Prostate gland (tissue), 2 donors: ENCODE data around the gene NUBP2.

Experiments
- POLR2A ChIP-seq: fragments of 450-650 bp; IDR thresholded peaks from one replicate; pipeline ENCODE4 v1.6.1; 2016; ENCODE audit warnings: antibody characterized with exemption, mild to moderate bottlenecking
- POLR2AphosphoS5 ChIP-seq: sonication (generic); formaldehyde crosslinking; IDR thresholded peaks from one replicate; pipeline ENCODE4 v1.6.1; 2017; ENCODE audit warnings: antibody characterized with exemption
- TF ChIP-seq, protein P1 (sequence below), 4 experiments: fragments of 200-600 bp in 2 of 4; fragments of 450-650 bp in 2 of 4; sonication (generic) in 2 of 4; IDR thresholded peaks; 1 replicate in 3 of 4; 2 replicates in 1 of 4; pipeline ENCODE4 v1.5.1; 2016 to 2019; ENCODE audit warnings: antibody characterized with exemption in 4 of 4, mild to moderate bottlenecking in 2 of 4, moderate library complexity in 2 of 4

DNA sequence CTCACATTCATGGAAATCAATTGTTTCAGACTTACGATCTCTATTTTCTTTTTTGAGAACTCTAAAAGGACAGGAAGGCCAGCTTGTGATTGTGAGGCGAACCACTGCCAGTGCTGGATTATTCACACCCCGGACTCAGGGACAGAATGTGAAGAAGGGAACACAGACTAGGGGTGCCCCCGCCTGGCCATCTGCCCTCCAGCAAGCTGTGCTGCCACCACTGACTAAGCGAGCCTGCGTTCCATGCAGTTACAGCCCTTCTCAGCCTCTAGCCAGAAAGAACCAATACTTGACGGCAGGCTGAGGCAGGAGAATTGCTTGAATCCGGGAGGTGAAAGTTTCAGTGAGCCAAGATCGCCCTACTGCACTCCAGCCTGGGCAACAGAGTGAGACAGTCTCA is 41.1 kb downstream of the NUBP2 start:
- TF ChIP-seq, protein P1, sequence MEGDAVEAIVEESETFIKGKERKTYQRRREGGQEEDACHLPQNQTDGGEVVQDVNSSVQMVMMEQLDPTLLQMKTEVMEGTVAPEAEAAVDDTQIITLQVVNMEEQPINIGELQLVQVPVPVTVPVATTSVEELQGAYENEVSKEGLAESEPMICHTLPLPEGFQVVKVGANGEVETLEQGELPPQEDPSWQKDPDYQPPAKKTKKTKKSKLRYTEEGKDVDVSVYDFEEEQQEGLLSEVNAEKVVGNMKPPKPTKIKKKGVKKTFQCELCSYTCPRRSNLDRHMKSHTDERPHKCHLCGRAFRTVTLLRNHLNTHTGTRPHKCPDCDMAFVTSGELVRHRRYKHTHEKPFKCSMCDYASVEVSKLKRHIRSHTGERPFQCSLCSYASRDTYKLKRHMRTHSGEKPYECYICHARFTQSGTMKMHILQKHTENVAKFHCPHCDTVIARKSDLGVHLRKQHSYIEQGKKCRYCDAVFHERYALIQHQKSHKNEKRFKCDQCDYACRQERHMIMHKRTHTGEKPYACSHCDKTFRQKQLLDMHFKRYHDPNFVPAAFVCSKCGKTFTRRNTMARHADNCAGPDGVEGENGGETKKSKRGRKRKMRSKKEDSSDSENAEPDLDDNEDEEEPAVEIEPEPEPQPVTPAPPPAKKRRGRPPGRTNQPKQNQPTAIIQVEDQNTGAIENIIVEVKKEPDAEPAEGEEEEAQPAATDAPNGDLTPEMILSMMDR (IDR thresholded peaks at IDR 0.05): no peak
- no peak for TF ChIP-seq POLR2A
- TF ChIP-seq POLR2AphosphoS5: no peak
